ENCODE results near the gene ITPRIPL2. TPM values are rescaled to one million over a fixed set of nuclear protein-coding genes. Genes with fewer than 3 reads are reported as not detected.

Gene ITPRIPL2
- total RNA-seq, 1 donor from 2014 or later, result 3.4 TPM

DNA sequence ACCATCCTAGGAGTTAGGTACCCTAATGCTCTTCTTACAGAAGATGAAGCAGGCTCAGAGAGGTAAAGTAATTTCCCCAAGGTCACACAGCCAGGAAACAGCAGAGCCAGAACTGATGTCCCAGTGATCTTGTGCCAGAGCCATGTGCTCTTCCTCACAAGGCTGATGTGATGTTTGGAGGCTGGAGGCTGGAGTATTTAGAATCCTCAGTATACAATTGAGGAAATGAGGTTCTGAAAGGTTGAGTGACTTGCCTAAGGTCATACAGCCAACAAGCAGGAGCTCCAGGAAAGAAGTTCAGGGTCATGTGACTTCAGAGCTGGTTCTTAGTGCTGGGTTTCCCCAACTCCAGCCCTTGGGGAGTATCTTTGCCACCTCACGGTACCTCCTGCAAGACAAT lies 18.5 kb downstream of the ITPRIPL2 start:
- no peak overlapping the region for H3K4me3 Mint-ChIP-seq (ENCODE audit: unreplicated experiment)
- TF ChIP-seq, protein P1, sequence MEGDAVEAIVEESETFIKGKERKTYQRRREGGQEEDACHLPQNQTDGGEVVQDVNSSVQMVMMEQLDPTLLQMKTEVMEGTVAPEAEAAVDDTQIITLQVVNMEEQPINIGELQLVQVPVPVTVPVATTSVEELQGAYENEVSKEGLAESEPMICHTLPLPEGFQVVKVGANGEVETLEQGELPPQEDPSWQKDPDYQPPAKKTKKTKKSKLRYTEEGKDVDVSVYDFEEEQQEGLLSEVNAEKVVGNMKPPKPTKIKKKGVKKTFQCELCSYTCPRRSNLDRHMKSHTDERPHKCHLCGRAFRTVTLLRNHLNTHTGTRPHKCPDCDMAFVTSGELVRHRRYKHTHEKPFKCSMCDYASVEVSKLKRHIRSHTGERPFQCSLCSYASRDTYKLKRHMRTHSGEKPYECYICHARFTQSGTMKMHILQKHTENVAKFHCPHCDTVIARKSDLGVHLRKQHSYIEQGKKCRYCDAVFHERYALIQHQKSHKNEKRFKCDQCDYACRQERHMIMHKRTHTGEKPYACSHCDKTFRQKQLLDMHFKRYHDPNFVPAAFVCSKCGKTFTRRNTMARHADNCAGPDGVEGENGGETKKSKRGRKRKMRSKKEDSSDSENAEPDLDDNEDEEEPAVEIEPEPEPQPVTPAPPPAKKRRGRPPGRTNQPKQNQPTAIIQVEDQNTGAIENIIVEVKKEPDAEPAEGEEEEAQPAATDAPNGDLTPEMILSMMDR (IDR thresholded peaks at IDR 0.05; ENCODE audit: partially characterized antibody, unreplicated experiment), result no peak
- peaks cover 6% of the 10 kb centered on the region for H3K27me3 Mint-ChIP-seq (ENCODE audit: unreplicated experiment)
- DNase-seq, result no peak
- peak overlapping the region; percentile 98 for H3K27ac Mint-ChIP-seq (ENCODE audit: unreplicated experiment)
- H3K9me3 Mint-ChIP-seq (ENCODE audit: unreplicated experiment), result peaks cover 8% of the 10 kb centered on the region
- H3K36me3 Mint-ChIP-seq (ENCODE audit: unreplicated experiment), result no peaks in the 10 kb centered on the region
- peaks cover 42% of the 10 kb centered on the region for H3K4me1 Mint-ChIP-seq (ENCODE audit: low read depth, unreplicated experiment)

DNA sequence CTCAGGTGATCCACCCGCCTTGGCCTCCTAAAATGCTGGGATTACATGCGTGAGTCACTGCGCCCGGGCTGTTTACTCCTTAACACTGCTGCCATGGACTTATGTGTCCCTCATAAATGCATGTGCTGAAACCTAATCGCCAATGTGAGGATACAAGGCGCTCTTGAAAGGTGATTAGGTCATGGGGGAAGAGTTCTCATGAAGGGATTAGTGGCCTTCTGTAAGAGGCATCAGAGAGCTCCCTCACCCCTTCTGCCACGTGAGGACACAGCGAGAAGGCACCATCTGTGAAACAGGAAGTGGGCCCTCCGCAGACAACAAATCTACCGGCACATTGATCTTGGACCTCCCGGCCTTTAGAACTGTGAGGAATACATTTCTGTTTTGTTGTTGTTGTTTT lies 19.1 kb downstream of the ITPRIPL2 start:
- no peak overlapping the region for H3K4me3 Mint-ChIP-seq (ENCODE audit: unreplicated experiment)
- H3K36me3 Mint-ChIP-seq (ENCODE audit: unreplicated experiment), result no peaks in the 10 kb centered on the region
- DNase-seq, result no peak
- no peak overlapping the region for H3K27ac Mint-ChIP-seq (ENCODE audit: unreplicated experiment)
- TF ChIP-seq, protein P1 (IDR thresholded peaks at IDR 0.05; ENCODE audit: partially characterized antibody, unreplicated experiment), result no peak
- peaks cover 8% of the 10 kb centered on the region for H3K9me3 Mint-ChIP-seq (ENCODE audit: unreplicated experiment)
- peaks cover 39% of the 10 kb centered on the region for H3K4me1 Mint-ChIP-seq (ENCODE audit: low read depth, unreplicated experiment)
- H3K27me3 Mint-ChIP-seq (ENCODE audit: unreplicated experiment), result peaks cover 6% of the 10 kb centered on the region

DNA sequence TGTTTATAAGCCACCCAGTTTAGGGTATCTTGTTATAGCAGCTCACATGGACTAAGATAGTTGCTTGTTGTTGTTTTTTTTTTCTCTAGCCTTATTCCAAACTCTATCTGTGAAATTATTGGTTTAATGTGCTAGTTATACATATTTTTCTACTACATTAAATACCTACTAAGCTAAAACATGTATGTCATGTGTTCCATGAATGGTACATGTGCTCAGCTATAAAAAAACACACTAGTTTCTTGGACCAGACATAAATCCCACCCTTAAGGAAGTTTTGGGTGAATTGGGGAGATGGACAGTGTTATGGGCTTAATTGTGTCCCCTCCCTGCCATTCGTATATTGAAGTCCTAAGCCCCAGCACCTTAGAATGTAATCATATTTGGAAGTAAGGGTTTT lies 19.8 kb downstream of the ITPRIPL2 start:
- TF ChIP-seq, protein P1 (IDR thresholded peaks at IDR 0.05; ENCODE audit: partially characterized antibody, unreplicated experiment), result no peak
- peaks cover 6% of the 10 kb centered on the region for H3K9me3 Mint-ChIP-seq (ENCODE audit: unreplicated experiment)
- no peak overlapping the region for H3K4me3 Mint-ChIP-seq (ENCODE audit: unreplicated experiment)
- H3K27me3 Mint-ChIP-seq (ENCODE audit: unreplicated experiment), result peaks cover 6% of the 10 kb centered on the region
- peaks cover 37% of the 10 kb centered on the region for H3K4me1 Mint-ChIP-seq (ENCODE audit: low read depth, unreplicated experiment)
- H3K27ac Mint-ChIP-seq (ENCODE audit: unreplicated experiment), result no peak overlapping the region
- no peak for DNase-seq
- no peaks in the 10 kb centered on the region for H3K36me3 Mint-ChIP-seq (ENCODE audit: unreplicated experiment)

DNA sequence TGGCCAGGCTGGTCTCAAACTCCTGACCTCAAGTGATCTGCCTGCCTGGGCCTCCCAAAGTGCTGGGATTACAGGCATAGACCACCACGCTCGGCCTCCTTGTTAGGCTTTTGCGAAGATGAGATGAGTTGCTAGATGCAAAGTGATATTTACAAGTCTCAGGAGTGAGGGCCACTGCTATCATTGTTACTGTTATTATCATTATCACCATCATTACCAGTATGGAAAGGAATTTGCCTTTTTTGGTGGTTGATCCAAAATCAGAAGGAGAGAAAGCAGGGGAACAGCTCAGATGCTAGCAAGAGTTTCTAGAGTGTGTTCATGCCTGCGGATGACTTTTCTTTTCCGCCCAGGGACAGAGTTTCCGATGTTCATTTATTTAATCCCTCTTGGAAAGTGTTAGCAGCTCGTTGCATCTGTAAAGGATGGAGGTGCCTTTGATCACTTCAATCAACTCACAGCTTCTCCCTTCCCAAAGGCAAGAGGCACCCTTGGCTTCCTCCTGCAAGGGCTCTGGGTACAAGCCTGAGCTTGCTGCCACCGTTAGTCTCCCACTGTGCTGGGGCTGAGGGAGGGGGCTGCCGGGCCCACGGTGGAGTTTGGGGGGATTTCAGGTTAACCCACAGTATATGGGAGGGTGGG lies 21.6 kb downstream of the ITPRIPL2 start:
- Mint-ChIP-seq H3K4me3 (ENCODE audit: unreplicated experiment) (no peak overlapping the region), H3K27me3 (ENCODE audit: unreplicated experiment) (peaks cover 4% of the 10 kb centered on the region), H3K4me1 (ENCODE audit: low read depth, unreplicated experiment) (peaks cover 25% of the 10 kb centered on the region), H3K36me3 (ENCODE audit: unreplicated experiment) (no peaks in the 10 kb centered on the region), H3K9me3 (ENCODE audit: unreplicated experiment) (peaks cover 5% of the 10 kb centered on the region), H3K27ac (ENCODE audit: unreplicated experiment) (no peak overlapping the region)
- DNase-seq, result no peak
- TF ChIP-seq, protein P1 (IDR thresholded peaks at IDR 0.05; ENCODE audit: partially characterized antibody, unreplicated experiment), result no peak

DNA sequence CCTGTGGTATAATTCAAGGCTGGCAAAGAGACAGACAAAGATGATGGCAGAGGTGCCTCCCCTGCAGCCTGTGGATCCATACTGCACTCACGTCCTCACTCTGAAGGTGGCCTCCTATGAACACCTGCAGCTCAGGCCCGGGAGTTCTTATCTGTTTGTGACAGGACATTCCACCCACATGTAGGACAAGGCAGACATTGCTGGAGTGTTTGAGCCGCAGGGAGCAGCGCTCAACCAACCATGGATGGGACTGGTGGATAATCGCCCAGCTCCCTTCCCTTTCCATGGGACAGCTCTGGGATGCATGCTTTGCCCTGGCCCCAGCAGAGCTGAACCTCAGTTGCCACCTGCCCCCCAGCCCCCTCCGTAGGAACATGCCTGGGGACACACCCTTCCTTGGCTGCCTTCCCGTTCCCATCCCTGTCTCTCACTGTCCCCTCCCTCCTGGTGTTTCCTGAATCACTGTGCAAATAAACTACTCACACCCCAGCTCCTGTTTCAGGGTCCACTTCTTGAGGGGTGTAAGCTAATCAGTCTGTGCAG lies 22.2 kb downstream of the ITPRIPL2 start:
- Mint-ChIP-seq H3K27ac (ENCODE audit: unreplicated experiment) (no peak overlapping the region), H3K4me3 (ENCODE audit: unreplicated experiment) (no peak overlapping the region), H3K9me3 (ENCODE audit: unreplicated experiment) (peaks cover 4% of the 10 kb centered on the region), H3K4me1 (ENCODE audit: low read depth, unreplicated experiment) (peaks cover 20% of the 10 kb centered on the region), H3K27me3 (ENCODE audit: unreplicated experiment) (peaks cover 3% of the 10 kb centered on the region), H3K36me3 (ENCODE audit: unreplicated experiment) (no peaks in the 10 kb centered on the region)
- TF ChIP-seq, protein P1 (IDR thresholded peaks at IDR 0.05; ENCODE audit: partially characterized antibody, unreplicated experiment), result no peak
- no peak for DNase-seq

Measured in glutamatergic neuron (in vitro differentiated cells).